ENCODE data around the gene CD99L2. TPM values are rescaled to one million over a fixed set of nuclear protein-coding genes. Genes with fewer than 3 reads are reported as not detected.

CD99L2 gene
- polyA plus RNA-seq, 1 donor from 2014 or later, result 61.0 TPM

GRCh38 chrX:150773117-150773516 lies 125.4 kb downstream of the CD99L2 start:
- no peak overlapping the region for H2AFZ ChIP-seq (ENCODE audit: low read depth, low read length)
- no peaks in the 10 kb centered on the region for H3K27me3 ChIP-seq (ENCODE audit: insufficient read depth, low read depth, low read length)
- no peaks in the 10 kb centered on the region for H3K36me3 ChIP-seq (ENCODE audit: insufficient read depth, low read length)
- TF ChIP-seq TAF1 (IDR thresholded peaks at IDR 0.05; ENCODE audit: low read depth) (no peak), EP300 (conservative IDR thresholded peaks at IDR 0.05; ENCODE audit: poor library complexity, severe bottlenecking) (no peak), SMC3 (conservative IDR thresholded peaks at IDR 0.05; ENCODE audit: poor library complexity) (no peak), REST (IDR thresholded peaks at IDR 0.05; ENCODE audit: borderline replicate concordance) (no peak), RAD21 (conservative IDR thresholded peaks at IDR 0.05) (no peak), MXI1 (conservative IDR thresholded peaks at IDR 0.05; ENCODE audit: poor library complexity, severe bottlenecking) (no peak), CTCF (IDR thresholded peaks at IDR 0.05; ENCODE audit: poor library complexity, severe bottlenecking) (no peak), EZH2 (IDR thresholded peaks at IDR 0.05; ENCODE audit: borderline replicate concordance, insufficient read depth, low read length, poor library complexity, severe bottlenecking) (no peak), POLR2AphosphoS5 (IDR thresholded peaks at IDR 0.05) (no peak)
- H3K4me2 ChIP-seq (ENCODE audit: low read length), result no peak overlapping the region
- no peak overlapping the region for H3K4me3 ChIP-seq (ENCODE audit: low read length)
- no peaks in the 10 kb centered on the region for H3K79me2 ChIP-seq (replicated peaks; ENCODE audit: insufficient read depth, low read length)
- H3K27ac ChIP-seq (ENCODE audit: low read length), result no peak overlapping the region
- no peak overlapping the region for H3K9ac ChIP-seq (ENCODE audit: low read length)
- H3K9me3 ChIP-seq (ENCODE audit: low read length), result no peaks in the 10 kb centered on the region
- H3K9me2 ChIP-seq (ENCODE audit: insufficient read depth, low read length), result no peaks in the 10 kb centered on the region
- H3F3A ChIP-seq (ENCODE audit: insufficient read depth, low read length, poor library complexity, severe bottlenecking), result no peaks in the 10 kb centered on the region
- no peaks in the 10 kb centered on the region for H4K20me1 ChIP-seq (ENCODE audit: insufficient read depth)

GRCh38 chrX:150772150-150772970 lies 126.1 kb downstream of the CD99L2 start:
- H3K4me2 ChIP-seq (ENCODE audit: low read length), result no peak overlapping the region
- H3K79me2 ChIP-seq (replicated peaks; ENCODE audit: insufficient read depth, low read length), result no peaks in the 10 kb centered on the region
- no peaks in the 10 kb centered on the region for H3K27me3 ChIP-seq (ENCODE audit: insufficient read depth, low read depth, low read length)
- no peaks in the 10 kb centered on the region for H3K36me3 ChIP-seq (ENCODE audit: insufficient read depth, low read length)
- H2AFZ ChIP-seq (ENCODE audit: low read depth, low read length), result no peak overlapping the region
- no peak overlapping the region for H3K27ac ChIP-seq (ENCODE audit: low read length)
- H3K4me3 ChIP-seq (ENCODE audit: low read length), result no peak overlapping the region
- H4K20me1 ChIP-seq (ENCODE audit: insufficient read depth), result no peaks in the 10 kb centered on the region
- no peaks in the 10 kb centered on the region for H3K9me2 ChIP-seq (ENCODE audit: insufficient read depth, low read length)
- H3K9ac ChIP-seq (ENCODE audit: low read length), result no peak overlapping the region
- no peaks in the 10 kb centered on the region for H3F3A ChIP-seq (ENCODE audit: insufficient read depth, low read length, poor library complexity, severe bottlenecking)
- H3K9me3 ChIP-seq (ENCODE audit: low read length), result no peaks in the 10 kb centered on the region
- TF ChIP-seq MXI1 (conservative IDR thresholded peaks at IDR 0.05; ENCODE audit: poor library complexity, severe bottlenecking) (no peak), SMC3 (conservative IDR thresholded peaks at IDR 0.05; ENCODE audit: poor library complexity) (peak; percentile 74), EZH2 (IDR thresholded peaks at IDR 0.05; ENCODE audit: borderline replicate concordance, insufficient read depth, low read length, poor library complexity, severe bottlenecking) (no peak), EP300 (conservative IDR thresholded peaks at IDR 0.05; ENCODE audit: poor library complexity, severe bottlenecking) (no peak), POLR2AphosphoS5 (IDR thresholded peaks at IDR 0.05) (no peak), CTCF (IDR thresholded peaks at IDR 0.05; ENCODE audit: poor library complexity, severe bottlenecking) (peak; percentile 74), RAD21 (conservative IDR thresholded peaks at IDR 0.05) (peak; percentile 80), REST (IDR thresholded peaks at IDR 0.05; ENCODE audit: borderline replicate concordance) (no peak), TAF1 (IDR thresholded peaks at IDR 0.05; ENCODE audit: low read depth) (no peak)
